HG03571 (cell line): Measurements from ENCODE around the gene ZNF669.
A peak's percentile ranks its signal among the peaks of the same experiment; 100 is the strongest.
"Not testable (repeated sequence)": the region's sequence is repeated elsewhere in the genome, so short reads cannot be mapped to it uniquely, and the experiment has no call there.

Experiments
- ATAC-seq: cut with Tn5 transposase; IDR thresholded peaks from one replicate; pipeline ENCODE4 v1.9.1; 2021; ENCODE audit not compliant: unreplicated experiment

The ZNF669 gene

GRCh38 chr1:247103859-247104591 is at the start of gene ZNF669:
Gene ZNF669, minus strand, starts transcription at chr1:247104356. Its CDS starts 157 bp downstream, at chr1:247104199.
- ATAC-seq, result peak; percentile 99

GRCh38 chr1:247147781-247148180 is 43.6 kb upstream of the ZNF669 start:
- ATAC-seq, result no peak

- not testable (repeated sequence) for ATAC-seq
Measured at GRCh38 chr1:247147120-247147519, 43.0 kb upstream of the ZNF669 start.

GRCh38 chr1:247146671-247147070 is 42.5 kb upstream of the ZNF669 start:
- ATAC-seq, result no peak

- no peak for ATAC-seq
Measured at GRCh38 chr1:247145279-247145678, 41.1 kb upstream of the ZNF669 start.

GRCh38 chr1:247139557-247139956 is 35.4 kb upstream of the ZNF669 start:
- ATAC-seq, result not testable (repeated sequence)

GRCh38 chr1:247131236-247131635 is 27.1 kb upstream of the ZNF669 start:
- no peak for ATAC-seq

GRCh38 chr1:247127519-247128282 is 23.5 kb upstream of the ZNF669 start:
- not testable (repeated sequence) for ATAC-seq

- ATAC-seq, result peak; percentile 58
Measured at GRCh38 chr1:247126601-247127000, 22.4 kb upstream of the ZNF669 start.

GRCh38 chr1:247126166-247126565 is 22.0 kb upstream of the ZNF669 start:
- ATAC-seq, result peak; percentile 97

GRCh38 chr1:247121382-247121781 is 17.2 kb upstream of the ZNF669 start:
- ATAC-seq, result no peak

- not testable (repeated sequence) for ATAC-seq
Measured at GRCh38 chr1:247120408-247120668, 16.2 kb upstream of the ZNF669 start.

- no peak for ATAC-seq
Measured at GRCh38 chr1:247119600-247120407, 15.6 kb upstream of the ZNF669 start.

GRCh38 chr1:247118946-247119446 is 14.8 kb upstream of the ZNF669 start:
- no peak for ATAC-seq

- ATAC-seq, result no peak
Measured at GRCh38 chr1:247115545-247115944, 11.4 kb upstream of the ZNF669 start.

GRCh38 chr1:247115141-247115510 is 11.0 kb upstream of the ZNF669 start:
- no peak for ATAC-seq

GRCh38 chr1:247114351-247115140 is 10.4 kb upstream of the ZNF669 start:
- ATAC-seq, result no peak

GRCh38 chr1:247113733-247114271 is 9.6 kb upstream of the ZNF669 start:
- no peak for ATAC-seq

GRCh38 chr1:247113094-247113497 is 8.9 kb upstream of the ZNF669 start:
- no peak for ATAC-seq

GRCh38 chr1:247112479-247112781 is 8.3 kb upstream of the ZNF669 start:
- ATAC-seq, result no peak
